Mucosa of stomach (tissue), 1 donor: Measurements from ENCODE around the gene NMRK2.
"Not testable (repeated sequence)": the region's sequence is repeated elsewhere in the genome, so short reads cannot be mapped to it uniquely, and the experiment has no call there.

Source experiments
- H3K27me3 ChIP-seq: one replicate; pipeline ENCODE4 v1.7.0; 2013; ENCODE audit warnings: mild to moderate bottlenecking, low read length; ENCODE audit not compliant: control insufficient read depth, insufficient read depth
- H3K36me3 ChIP-seq: one replicate; pipeline ENCODE4 v1.7.0; 2013; ENCODE audit warnings: low read length; ENCODE audit not compliant: control insufficient read depth, insufficient read depth
- H3K4me1 ChIP-seq: one replicate; pipeline ENCODE4 v1.7.0; 2013; ENCODE audit warnings: mild to moderate bottlenecking, low read length; ENCODE audit not compliant: control insufficient read depth, insufficient read depth
- H3K4me3 ChIP-seq: one replicate; pipeline ENCODE4 v1.7.0; 2013; ENCODE audit warnings: low read length
- H3K9ac ChIP-seq: one replicate; pipeline ENCODE4 v1.7.0; 2013; ENCODE audit warnings: mild to moderate bottlenecking, low read length, moderate library complexity
- H3K9me3 ChIP-seq: one replicate; pipeline ENCODE4 v1.7.0; 2013; ENCODE audit warnings: mild to moderate bottlenecking, low read length, moderate library complexity; ENCODE audit not compliant: control insufficient read depth
- donor health status: Pancreatic carcinoma.

NMRK2 gene

DNA sequence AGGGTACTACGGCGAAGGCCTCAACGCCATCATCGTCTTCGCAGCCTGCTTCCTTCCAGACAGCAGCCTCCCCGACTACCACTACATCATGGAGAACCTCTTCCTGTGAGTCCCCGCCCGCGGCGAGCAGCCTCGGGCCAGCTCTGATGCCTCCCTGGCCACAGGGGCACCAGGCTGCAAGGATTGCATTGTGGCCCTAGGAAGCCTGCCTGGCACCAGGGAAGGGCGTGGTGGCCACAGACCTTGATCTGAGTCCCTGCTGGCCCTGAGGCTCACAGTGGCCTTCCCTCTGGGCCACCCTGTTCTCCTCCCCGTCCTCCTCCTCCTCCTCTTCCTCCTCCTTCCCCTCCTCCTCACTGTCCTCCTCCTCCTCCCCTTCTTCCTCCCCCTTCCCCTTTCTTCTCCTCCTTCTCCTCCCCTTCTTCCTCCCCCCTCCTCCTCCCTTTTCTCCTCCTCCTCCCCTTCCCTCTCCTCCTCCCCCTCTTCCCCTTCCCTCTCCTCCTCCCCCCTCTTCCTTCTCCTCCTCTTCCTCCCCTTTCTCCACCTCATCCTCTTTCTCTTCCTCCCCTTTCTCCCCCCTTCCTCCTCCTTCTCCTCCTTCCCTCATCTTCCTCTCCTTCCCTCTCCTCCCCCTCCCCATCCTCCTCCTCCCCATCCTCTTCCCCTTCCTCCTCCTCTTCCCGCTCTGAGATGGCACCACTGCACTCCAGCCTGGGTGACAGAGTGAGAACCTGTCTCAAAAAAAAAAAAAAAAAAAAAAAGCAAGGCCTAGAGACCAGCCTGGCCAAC is 24.4 kb upstream of the NMRK2 start:
- Histone ChIP-seq H3K4me3 (no peak overlapping the region), H3K27me3 (no peaks in the 10 kb centered on the region), H3K9ac (no peak overlapping the region), H3K9me3 (peaks cover 4% of the 10 kb centered on the region), H3K36me3 (no peaks in the 10 kb centered on the region), H3K4me1 (no peaks in the 10 kb centered on the region)

DNA sequence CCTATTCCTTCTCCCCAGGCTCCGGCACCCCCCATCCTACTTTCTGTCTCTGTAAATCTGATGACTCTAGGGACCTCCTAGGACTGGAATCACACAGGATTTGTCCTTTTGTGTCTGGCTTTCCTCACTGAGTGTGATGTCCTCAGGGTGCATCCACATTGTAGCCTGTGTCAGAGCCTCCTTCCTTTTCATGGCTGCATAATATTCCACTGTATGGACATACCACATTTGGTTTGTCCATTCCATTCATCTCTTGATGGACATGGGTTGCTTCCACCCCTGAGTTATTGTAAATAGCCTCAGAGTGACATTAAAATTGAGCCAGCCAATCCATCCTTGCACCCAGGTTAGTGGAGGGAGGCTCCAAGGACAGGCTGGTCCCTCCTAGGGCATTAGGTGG is 22.8 kb upstream of the NMRK2 start:
- Histone ChIP-seq H3K9me3 (peaks cover 4% of the 10 kb centered on the region), H3K27me3 (no peaks in the 10 kb centered on the region), H3K36me3 (no peaks in the 10 kb centered on the region), H3K9ac (no peak overlapping the region), H3K4me3 (no peak overlapping the region), H3K4me1 (no peaks in the 10 kb centered on the region)

DNA sequence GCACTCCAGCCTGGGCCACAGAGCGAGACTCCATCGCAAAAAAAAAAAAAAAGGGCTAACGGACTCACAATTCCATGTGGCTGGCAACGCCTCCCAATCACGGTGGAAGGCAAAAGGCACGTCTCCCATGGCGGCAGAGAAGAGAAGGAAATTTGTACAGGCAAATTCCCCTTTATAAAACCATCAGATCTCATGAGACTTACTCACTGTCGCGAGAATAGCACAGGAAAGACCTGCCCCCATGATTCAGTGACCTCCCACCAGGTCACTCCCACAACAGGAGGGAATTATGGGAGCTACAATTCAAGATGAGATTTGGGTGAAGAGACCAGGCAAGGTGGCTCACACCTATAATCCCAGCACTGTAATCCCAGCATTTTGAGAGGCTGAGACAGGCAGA is 18.7 kb upstream of the NMRK2 start:
- Histone ChIP-seq H3K27me3 (no peaks in the 10 kb centered on the region), H3K9ac (no peak overlapping the region), H3K9me3 (peaks cover 4% of the 10 kb centered on the region), H3K4me1 (no peaks in the 10 kb centered on the region), H3K36me3 (no peaks in the 10 kb centered on the region), H3K4me3 (no peak overlapping the region)

DNA sequence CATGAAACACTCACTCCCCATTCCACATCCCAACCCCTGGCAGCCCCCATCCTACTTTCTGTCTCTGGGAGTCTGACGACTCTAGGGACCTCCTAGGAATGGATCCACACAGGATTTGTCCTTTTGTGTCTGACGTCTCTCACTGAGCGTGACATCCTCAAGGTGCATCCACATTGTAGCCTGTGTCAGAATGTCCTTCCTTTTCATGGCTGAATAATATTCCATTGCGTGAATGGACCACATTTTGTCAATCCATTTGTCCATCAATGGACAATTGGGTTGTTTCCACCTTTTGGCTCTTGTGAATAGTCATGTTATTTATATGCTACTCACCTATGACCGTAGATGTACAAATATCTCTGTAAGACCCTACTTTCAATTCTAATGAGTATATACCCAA is 16.8 kb upstream of the NMRK2 start:
- H3K4me3 ChIP-seq, result no peak overlapping the region
- no peak overlapping the region for H3K9ac ChIP-seq
- no peaks in the 10 kb centered on the region for H3K9me3 ChIP-seq
- no peaks in the 10 kb centered on the region for H3K27me3 ChIP-seq
- no peaks in the 10 kb centered on the region for H3K4me1 ChIP-seq
- no peaks in the 10 kb centered on the region for H3K36me3 ChIP-seq

DNA sequence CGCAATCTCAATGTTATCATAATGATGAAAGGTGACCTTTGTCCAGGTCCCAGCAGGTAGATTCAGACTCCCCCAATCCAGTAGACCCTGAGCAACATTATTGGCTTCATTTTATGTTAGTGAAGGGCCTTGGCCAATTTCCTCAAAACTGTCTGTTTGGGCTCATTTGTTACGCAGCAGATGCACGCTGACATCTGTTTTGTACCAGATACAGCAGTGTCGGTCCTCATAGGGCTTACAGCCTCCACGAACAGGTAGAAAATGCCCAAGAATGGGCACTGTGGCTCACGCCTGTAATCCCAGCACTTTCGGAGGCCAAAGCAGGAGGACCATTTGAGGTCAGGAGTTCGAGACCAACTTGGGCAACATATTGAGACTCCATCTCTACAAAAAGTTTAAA is 13.1 kb upstream of the NMRK2 start:
- no peak overlapping the region for H3K9ac ChIP-seq

DNA sequence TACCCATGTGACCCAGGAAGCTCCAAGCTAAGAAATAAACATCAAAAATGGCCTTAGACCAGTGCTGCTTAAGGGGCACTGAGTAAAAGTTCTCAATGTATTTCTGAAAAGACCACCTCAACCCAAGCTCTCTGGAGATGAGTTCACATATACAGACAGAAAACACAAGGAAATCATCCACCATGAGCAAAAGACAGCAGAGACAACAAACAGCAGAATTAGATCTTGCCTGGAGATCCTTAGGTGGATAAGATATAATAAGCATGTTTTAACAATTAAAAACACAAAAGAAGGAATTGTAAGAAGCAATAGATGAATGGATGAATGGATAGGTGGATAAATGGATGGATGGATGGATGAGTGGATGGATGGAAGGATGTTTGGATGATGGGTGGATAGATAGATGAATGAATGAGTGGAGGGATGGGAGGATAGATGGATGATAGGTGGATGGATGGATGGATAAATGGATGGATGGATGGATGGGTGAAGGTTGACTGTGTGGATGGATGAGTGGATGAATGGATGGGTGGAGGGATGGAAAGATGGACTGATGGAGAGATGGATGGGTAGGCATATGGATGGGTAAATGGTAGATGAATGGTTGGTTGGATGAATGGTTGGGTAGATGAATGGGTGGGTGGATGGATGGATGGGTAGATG is 9.6 kb upstream of the NMRK2 start:
- Histone ChIP-seq H3K36me3 (no peaks in the 10 kb centered on the region), H3K9me3 (no peaks in the 10 kb centered on the region), H3K4me3 (no peak overlapping the region), H3K9ac (no peak overlapping the region), H3K4me1 (no peaks in the 10 kb centered on the region), H3K27me3 (no peaks in the 10 kb centered on the region)

More for the DNA sequence above, 13.1 kb upstream of the NMRK2 start:
- Histone ChIP-seq H3K4me3 (no peak overlapping the region), H3K9me3 (no peaks in the 10 kb centered on the region), H3K4me1 (no peaks in the 10 kb centered on the region), H3K27me3 (no peaks in the 10 kb centered on the region), H3K36me3 (no peaks in the 10 kb centered on the region)

DNA sequence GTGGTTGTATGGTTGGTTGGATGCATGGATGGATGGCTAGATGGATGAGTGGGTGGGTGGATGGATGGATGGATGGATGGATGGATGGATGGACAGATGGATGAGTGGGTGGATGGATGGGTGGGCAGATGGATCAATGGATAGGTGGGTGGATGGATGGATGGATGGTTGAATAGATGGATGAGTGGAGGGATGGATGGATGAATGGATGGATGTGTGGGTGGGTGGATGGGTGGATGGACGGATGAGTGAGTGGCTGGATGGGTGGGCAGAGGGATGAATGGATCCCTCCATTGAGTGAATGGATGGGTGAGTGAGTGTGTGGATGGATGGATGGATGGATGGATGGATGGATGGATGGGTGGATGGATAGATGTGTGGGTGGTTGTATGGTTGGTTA is 9.0 kb upstream of the NMRK2 start:
- Histone ChIP-seq H3K27me3 (no peaks in the 10 kb centered on the region), H3K9me3 (no peaks in the 10 kb centered on the region), H3K36me3 (no peaks in the 10 kb centered on the region), H3K9ac (no peak overlapping the region), H3K4me1 (no peaks in the 10 kb centered on the region), H3K4me3 (no peak overlapping the region)

DNA sequence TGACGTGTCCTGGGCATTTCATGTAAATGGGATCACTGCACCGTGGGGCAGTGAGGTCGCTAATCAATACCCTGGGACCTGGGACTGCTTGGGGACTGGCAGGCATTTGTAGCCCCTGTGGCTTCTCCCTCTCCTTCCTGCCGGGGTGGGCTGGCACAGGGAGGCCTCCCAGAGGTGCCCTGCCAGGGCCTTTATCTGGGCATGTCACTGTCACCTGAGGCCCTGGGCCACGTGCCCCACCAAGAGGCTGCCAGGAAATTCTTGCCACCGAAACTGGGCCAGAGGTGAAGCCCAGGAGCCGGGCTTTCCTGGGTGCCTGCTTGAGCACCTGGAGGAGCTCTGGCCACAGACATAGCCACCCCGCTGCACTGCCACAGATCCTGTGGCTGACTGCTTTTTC is 1.8 kb upstream of the NMRK2 start:
- Histone ChIP-seq H3K27me3 (peaks cover 12% of the 10 kb centered on the region), H3K9ac (no peak overlapping the region), H3K9me3 (no peaks in the 10 kb centered on the region), H3K36me3 (no peaks in the 10 kb centered on the region), H3K4me3 (no peak overlapping the region), H3K4me1 (no peaks in the 10 kb centered on the region)

DNA sequence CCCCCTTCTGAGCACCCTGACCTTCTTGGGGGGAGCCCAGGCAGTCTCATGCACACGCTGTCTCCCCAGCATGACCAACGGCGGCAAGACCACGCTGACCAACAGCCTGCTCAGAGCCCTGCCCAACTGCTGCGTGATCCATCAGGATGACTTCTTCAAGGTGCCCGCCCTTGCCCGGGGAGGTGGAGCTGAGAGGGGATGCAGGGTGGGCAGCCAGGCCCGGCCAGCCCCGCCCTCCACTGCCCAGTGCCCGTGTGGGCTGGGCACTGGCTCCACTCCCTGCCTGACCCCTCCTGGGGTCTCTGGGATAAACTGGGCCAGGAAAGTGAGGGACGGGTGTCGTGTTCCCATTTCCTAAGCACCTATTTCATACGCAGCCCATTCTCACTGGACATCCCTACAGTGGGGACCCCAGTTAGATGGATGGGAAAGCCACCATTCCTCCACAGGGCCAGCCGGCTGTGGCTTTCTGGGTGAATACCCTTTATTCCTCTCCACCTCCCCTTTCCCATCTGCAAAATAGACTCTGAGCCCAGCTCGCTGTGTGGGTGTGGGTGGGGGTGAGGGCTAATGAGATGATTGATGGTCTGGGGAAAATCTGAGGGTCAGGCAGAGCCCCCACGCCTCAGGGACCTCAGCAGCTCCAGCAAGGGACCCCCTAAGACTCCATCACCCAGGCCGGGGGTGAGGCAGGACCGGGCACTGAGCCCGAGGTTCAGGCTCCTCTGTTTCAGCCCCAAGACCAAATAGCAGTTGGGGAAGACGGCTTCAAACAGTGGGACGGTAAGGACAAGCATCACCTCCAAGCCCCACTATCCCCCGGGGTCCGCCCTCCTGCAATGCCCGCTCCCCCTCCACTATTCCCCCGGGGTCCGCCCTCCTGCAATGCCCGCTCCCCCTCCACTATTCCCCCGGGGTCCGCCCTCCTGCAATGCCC is 3.9 kb downstream of the NMRK2 start:
- no peaks in the 10 kb centered on the region for H3K4me1 ChIP-seq
- no peak overlapping the region for H3K4me3 ChIP-seq
- no peaks in the 10 kb centered on the region for H3K9me3 ChIP-seq
- H3K36me3 ChIP-seq, result no peaks in the 10 kb centered on the region
- peaks cover 12% of the 10 kb centered on the region for H3K27me3 ChIP-seq
- no peak overlapping the region for H3K9ac ChIP-seq

DNA sequence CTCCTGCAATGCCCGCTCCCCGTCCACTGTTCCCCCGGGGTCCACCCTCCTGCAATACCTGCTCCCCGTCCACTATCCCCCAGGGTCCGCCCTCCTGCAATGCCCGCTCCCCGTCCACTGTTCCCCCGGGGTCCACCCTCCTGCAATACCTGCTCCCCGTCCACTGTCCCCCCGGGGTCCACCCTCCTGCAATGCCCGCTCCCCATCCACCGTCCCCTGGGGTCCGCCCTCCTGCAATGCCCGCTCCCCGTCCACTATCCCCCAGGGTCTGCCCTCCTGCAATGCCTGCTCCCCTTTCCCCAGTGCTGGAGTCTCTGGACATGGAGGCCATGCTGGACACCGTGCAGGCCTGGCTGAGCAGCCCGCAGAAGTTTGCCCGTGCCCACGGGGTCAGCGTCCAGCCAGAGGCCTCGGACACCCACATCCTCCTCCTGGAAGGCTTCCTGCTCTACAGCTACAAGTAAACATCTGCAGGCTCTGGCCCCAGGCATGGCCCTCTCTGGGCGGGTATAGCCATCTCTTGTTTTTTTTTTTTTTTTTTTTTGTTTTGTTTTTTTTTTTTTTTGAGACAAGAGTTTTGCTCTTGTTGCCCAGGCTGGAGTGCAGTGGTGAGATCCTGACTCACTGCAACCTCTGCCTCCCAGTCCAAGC is 5.6 kb downstream of the NMRK2 start:
- not testable (repeated sequence) for H3K9me3 ChIP-seq, H3K9ac ChIP-seq, H3K4me3 ChIP-seq, H3K27me3 ChIP-seq, H3K4me1 ChIP-seq, H3K36me3 ChIP-seq

DNA sequence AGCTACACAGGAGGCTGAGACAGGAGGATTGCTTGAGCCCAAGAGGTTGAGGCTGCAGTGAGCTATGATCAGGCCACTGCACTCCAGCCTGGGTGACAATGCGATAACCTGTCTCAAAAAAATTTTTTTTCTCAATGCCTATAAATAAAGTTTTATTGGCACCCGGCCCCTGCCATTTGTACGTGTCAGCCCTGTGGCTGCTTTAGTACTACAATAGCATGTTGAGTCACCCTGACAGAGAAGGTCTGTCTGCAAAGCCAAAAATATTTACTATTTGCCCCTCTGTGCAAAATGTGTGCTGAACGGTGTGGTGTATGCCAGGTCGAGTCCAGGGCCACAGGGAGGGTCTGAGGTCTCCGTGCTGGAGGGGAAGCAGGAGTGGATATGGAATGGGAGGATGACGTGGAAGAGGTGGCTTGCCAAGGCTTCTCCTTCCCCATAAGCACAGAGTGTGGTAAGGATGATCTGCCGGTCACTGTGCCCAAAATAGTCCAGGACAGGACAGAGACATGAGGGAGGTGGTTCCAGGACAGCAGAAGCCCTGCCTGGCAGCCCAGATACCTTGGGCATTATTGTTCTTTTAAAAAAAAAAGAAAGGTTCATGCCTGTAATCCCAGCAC is 10.0 kb downstream of the NMRK2 start:
- Histone ChIP-seq H3K27me3 (no peaks in the 10 kb centered on the region), H3K36me3 (no peaks in the 10 kb centered on the region), H3K4me3 (no peak overlapping the region), H3K9me3 (no peaks in the 10 kb centered on the region), H3K4me1 (no peaks in the 10 kb centered on the region), H3K9ac (no peak overlapping the region)
